HepG2 (cell line): ENCODE results near the gene MFSD12. TPM values are rescaled to one million over a fixed set of nuclear protein-coding genes. Genes with fewer than 3 reads are reported as not detected.
A peak's percentile ranks its signal among the peaks of the same experiment; 100 is the strongest.

ENCODE experiments used
- JUND ChIP-seq: sonication (generic); formaldehyde crosslinking; IDR thresholded peaks from 2 replicates; pipeline ENCODE4 v1.8.0; 2022; ENCODE audit warnings: mild to moderate bottlenecking, missing genetic modification reagents
- MTERF4 ChIP-seq: sonication (generic); formaldehyde crosslinking; IDR thresholded peaks from 2 replicates; pipeline ENCODE4 v1.8.0; 2023; ENCODE audit warnings: mild to moderate bottlenecking, missing genetic modification reagents
- MXD4 ChIP-seq: IDR thresholded peaks from 2 replicates; pipeline ENCODE4 v1.6.1; 2016; ENCODE audit warnings: mild to moderate bottlenecking, missing biosample characterization, missing genetic modification reagents
- NKX3-1 ChIP-seq: sonication (generic); formaldehyde crosslinking; IDR thresholded peaks from 2 replicates; pipeline ENCODE4 v1.5.0; 2020; ENCODE audit warnings: missing genetic modification reagents
- PCBP1 ChIP-seq: fragments of 200-400 bp; formaldehyde crosslinking; IDR thresholded peaks from 2 replicates; pipeline ENCODE4 v1.6.1; 2017; ENCODE audit warnings: mild to moderate bottlenecking, low read depth, low read length, borderline replicate concordance
- PHF20 ChIP-seq: sonication (generic); formaldehyde crosslinking; IDR thresholded peaks from 2 replicates; pipeline ENCODE4 v1.5.0; 2020; ENCODE audit warnings: mild to moderate bottlenecking, missing genetic modification reagents
- RBFOX2 ChIP-seq: fragments of 200-400 bp; formaldehyde crosslinking; IDR thresholded peaks from 2 replicates; pipeline ENCODE4 v1.6.1; 2017; ENCODE audit warnings: low read depth, mild to moderate bottlenecking, low read length
- WIZ ChIP-seq: sonication (generic); formaldehyde crosslinking; IDR thresholded peaks from 2 replicates; pipeline ENCODE4 v1.5.1; 2020; ENCODE audit warnings: mild to moderate bottlenecking, missing genetic modification reagents
- ZFX ChIP-seq: sonication (generic); formaldehyde crosslinking; IDR thresholded peaks from 2 replicates; pipeline ENCODE4 v1.4.0; 2020; ENCODE audit warnings: mild to moderate bottlenecking, low read depth, missing genetic modification reagents, moderate library complexity
- ZNF451 ChIP-seq: sonication (generic); formaldehyde crosslinking; IDR thresholded peaks from 2 replicates; pipeline ENCODE4 v1.5.0; 2020; ENCODE audit warnings: mild to moderate bottlenecking, missing genetic modification reagents
- ZNF558 ChIP-seq: sonication (generic); formaldehyde crosslinking; IDR thresholded peaks from 2 replicates; pipeline ENCODE4 v1.9.0; 2022; ENCODE audit warnings: mild to moderate bottlenecking, missing genetic modification reagents, borderline replicate concordance
- polyA plus RNA-seq, 8 experiments: library from polyadenylated mRNA; depleted of rRNA in 3 of 8; stranded (reverse) in 7 of 8; unstranded in 1 of 8; fragments of >200 nt; fragmentation: Illumina TruSeq in 4 of 8; extraction: Trizol in 4 of 8; gene quantifications; 2 replicates each; pipeline versions ENCODE4 v1.2.1 to v1.2.3, GENCODE V29; 2011 to 2016; ENCODE audit warnings: low read depth in 4 of 8, missing spikeins in 1 of 8, mixed read lengths in 1 of 8; ENCODE audit not compliant: insufficient read depth in 1 of 8
- total RNA-seq, 5 experiments: library from RNA; depleted of rRNA; stranded (reverse); fragments of >200 nt; fragmentation: Illumina TruSeq; extraction: Trizol; gene quantifications; 2 replicates each; pipeline ENCODE4 v1.2.3, GENCODE V29; 2016; ENCODE audit warnings: low read depth in 1 of 5

MFSD12 gene
- total and polyA plus RNA-seq, 2 of the 13 experiments (the other 11 are each of a cell fraction or from before 2014, with no cell fraction given): 27.2 to 29.1 TPM

GRCh38 chr19:3506384-3507340, 50.7 kb downstream of the MFSD12 start (continued):
- 0 out of 2 replicates have a peak, but pooled peaks have one; percentile 12 for TF ChIP-seq MTERF4 (CRISPR knock-in tag)
- no peak for TF ChIP-seq JUND (CRISPR knock-in tag)
- no peak for TF ChIP-seq WIZ (CRISPR knock-in tag)
- TF ChIP-seq PCBP1: 0 out of 2 replicates have a peak, but pooled peaks have one; percentile 70
- TF ChIP-seq ZNF558 (CRISPR knock-in tag): 0 out of 2 replicates have a peak, but pooled peaks have one; percentile 19
- no peak for TF ChIP-seq PHF20
- TF ChIP-seq RBFOX2: peak; percentile 74; the same call in 1 of the 2 replicates
- 0 out of 2 replicates have a peak, but pooled peaks have one; percentile 10 for TF ChIP-seq ZNF451 (CRISPR knock-in tag)
- no peak for TF ChIP-seq MXD4
- no peak for TF ChIP-seq NKX3-1
- 0 out of 2 replicates have a peak, but pooled peaks have one; percentile 18 for TF ChIP-seq ZFX
